Ovary (tissue), 3 donors: ENCODE measurements around the gene SMARCB1.

Experiments used
- EP300 ChIP-seq: sonication (generic); formaldehyde crosslinking; IDR thresholded peaks from one replicate; pipeline ENCODE4 v1.6.1; 2017; ENCODE audit warnings: antibody characterized with exemption
- TF ChIP-seq, protein P1 (sequence below), 3 donors: fragments of 450-650 bp in 2 of 3; fragments of 200-600 bp in 1 of 3; IDR thresholded peaks; one replicate each; pipeline versions ENCODE4 v1.5.1 to v1.8.0; 2016 to 2022; ENCODE audit warnings: antibody characterized with exemption in 3 of 3, mild to moderate bottlenecking in 1 of 3
- donor health status: DM: no; HTN: no; CAD: no.

DNA sequence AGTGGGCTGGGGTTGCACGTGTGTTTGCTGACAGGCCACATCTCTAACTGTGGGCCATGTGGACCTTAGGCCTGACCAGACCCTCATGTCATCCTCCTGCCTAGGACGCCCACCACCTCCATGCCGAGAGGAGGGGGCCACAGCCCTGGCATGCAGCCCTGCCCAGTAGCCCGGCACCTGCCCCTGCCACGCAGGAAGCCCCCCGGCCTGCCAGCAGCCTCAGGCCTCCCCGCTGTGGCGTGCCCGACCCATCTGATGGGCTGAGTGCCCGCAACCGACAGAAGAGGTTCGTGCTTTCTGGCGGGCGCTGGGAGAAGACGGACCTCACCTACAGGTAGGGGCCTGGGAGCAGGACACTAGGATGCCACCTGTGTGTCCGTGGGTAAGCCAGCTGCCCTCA, 7.7 kb upstream of the SMARCB1 start:
- TF ChIP-seq, protein P1, sequence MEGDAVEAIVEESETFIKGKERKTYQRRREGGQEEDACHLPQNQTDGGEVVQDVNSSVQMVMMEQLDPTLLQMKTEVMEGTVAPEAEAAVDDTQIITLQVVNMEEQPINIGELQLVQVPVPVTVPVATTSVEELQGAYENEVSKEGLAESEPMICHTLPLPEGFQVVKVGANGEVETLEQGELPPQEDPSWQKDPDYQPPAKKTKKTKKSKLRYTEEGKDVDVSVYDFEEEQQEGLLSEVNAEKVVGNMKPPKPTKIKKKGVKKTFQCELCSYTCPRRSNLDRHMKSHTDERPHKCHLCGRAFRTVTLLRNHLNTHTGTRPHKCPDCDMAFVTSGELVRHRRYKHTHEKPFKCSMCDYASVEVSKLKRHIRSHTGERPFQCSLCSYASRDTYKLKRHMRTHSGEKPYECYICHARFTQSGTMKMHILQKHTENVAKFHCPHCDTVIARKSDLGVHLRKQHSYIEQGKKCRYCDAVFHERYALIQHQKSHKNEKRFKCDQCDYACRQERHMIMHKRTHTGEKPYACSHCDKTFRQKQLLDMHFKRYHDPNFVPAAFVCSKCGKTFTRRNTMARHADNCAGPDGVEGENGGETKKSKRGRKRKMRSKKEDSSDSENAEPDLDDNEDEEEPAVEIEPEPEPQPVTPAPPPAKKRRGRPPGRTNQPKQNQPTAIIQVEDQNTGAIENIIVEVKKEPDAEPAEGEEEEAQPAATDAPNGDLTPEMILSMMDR (IDR thresholded peaks at IDR 0.05) = no peak
- no peak for TF ChIP-seq EP300
